ENCODE results near the gene CRIP2.

CRIP2 gene

GRCh38 chr14:105474483-105475268 lies at the start of gene CRIP2:
Gene CRIP2, plus strand, starts transcription at chr14:105474821. Its CDS starts 42 bp downstream, at chr14:105474863.
- DNase-seq (ENCODE audit: low read depth), result no peak

GRCh38 chr14:105424861-105425260 lies 49.8 kb upstream of the CRIP2 start:
- no peak for DNase-seq (ENCODE audit: low read depth)

- DNase-seq (ENCODE audit: low read depth), result no peak
Observed at GRCh38 chr14:105425823-105426247, 48.8 kb upstream of the CRIP2 start.

GRCh38 chr14:105426416-105427130 lies 48.0 kb upstream of the CRIP2 start:
- DNase-seq (ENCODE audit: low read depth), result no peak

- DNase-seq (ENCODE audit: low read depth), result no peak
Observed at GRCh38 chr14:105427412-105427811, 47.2 kb upstream of the CRIP2 start.

- DNase-seq (ENCODE audit: low read depth), result no peak
Observed at GRCh38 chr14:105427936-105428485, 46.6 kb upstream of the CRIP2 start.

- no peak for DNase-seq (ENCODE audit: low read depth)
Observed at GRCh38 chr14:105430042-105430441, 44.6 kb upstream of the CRIP2 start.

GRCh38 chr14:105430565-105430964 lies 44.1 kb upstream of the CRIP2 start:
- DNase-seq (ENCODE audit: low read depth), result no peak

GRCh38 chr14:105431256-105431655 lies 43.4 kb upstream of the CRIP2 start:
- DNase-seq (ENCODE audit: low read depth), result no peak

- DNase-seq (ENCODE audit: low read depth), result no peak
Observed at GRCh38 chr14:105432657-105433056, 42.0 kb upstream of the CRIP2 start.

- no peak for DNase-seq (ENCODE audit: low read depth)
Observed at GRCh38 chr14:105433161-105433605, 41.4 kb upstream of the CRIP2 start.

GRCh38 chr14:105436402-105436801 lies 38.2 kb upstream of the CRIP2 start:
- no peak for DNase-seq (ENCODE audit: low read depth)

- DNase-seq (ENCODE audit: low read depth), result no peak
Observed at GRCh38 chr14:105436891-105437722, 37.5 kb upstream of the CRIP2 start.

GRCh38 chr14:105437723-105438500 lies 36.7 kb upstream of the CRIP2 start:
- DNase-seq (ENCODE audit: low read depth), result no peak

GRCh38 chr14:105439179-105439578 lies 35.4 kb upstream of the CRIP2 start:
- no peak for DNase-seq (ENCODE audit: low read depth)

GRCh38 chr14:105439710-105440553 lies 34.7 kb upstream of the CRIP2 start:
- DNase-seq (ENCODE audit: low read depth), result no peak

- no peak for DNase-seq (ENCODE audit: low read depth)
Observed at GRCh38 chr14:105440554-105440900, 34.1 kb upstream of the CRIP2 start.

GRCh38 chr14:105440992-105441391 lies 33.6 kb upstream of the CRIP2 start:
- DNase-seq (ENCODE audit: low read depth), result no peak

GRCh38 chr14:105442125-105442524 lies 32.5 kb upstream of the CRIP2 start:
- DNase-seq (ENCODE audit: low read depth), result no peak

- DNase-seq (ENCODE audit: low read depth), result no peak
Observed at GRCh38 chr14:105442834-105443233, 31.8 kb upstream of the CRIP2 start.
